ENCODE measurements around the gene AGAP3.

DNA sequence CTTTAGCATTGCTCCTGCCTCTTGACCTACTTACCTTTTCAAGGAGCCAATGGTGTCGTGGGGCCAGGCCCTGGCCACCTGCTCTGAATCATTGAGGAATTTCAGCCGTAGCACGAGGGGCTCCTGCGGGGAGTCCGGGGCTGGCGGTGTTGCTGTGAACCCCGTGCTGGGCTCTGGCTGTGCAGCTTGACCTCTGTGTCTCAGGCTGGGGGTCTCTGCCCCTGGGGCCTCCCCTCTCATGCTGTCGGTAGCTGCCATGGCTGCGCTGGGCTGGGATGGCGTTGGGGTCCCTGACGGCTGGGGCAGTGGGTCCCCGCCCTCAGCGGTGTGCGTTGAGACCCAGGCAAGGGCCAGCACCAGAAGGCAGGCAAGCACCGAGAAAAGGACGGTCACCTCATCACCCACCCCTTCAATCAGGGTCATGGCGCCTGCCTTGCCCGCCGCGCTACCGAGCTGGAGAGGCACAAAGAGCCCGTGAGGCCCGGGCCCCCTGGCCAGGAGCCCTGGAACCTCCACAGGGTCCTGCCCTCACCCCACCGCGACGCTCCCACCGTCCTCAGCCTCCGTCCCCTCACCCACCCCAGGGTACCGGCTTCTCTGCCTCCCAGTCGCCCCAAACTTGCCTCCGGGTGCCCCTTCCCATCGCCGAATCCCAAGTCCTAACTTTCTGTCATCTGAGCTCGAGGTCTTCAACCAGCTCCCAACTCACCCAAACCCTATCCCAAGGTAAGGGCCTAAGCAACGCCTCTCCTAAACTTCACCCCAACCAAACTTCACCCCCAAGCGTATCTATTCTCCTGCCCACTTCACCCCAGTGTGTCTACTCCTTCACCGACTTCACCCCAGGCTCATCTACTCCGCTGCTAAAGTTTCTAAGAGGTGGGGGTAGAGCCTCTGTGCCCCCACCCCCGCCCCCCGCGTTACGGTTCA is 3.9 kb upstream of the AGAP3 start:
- no peak for TF ChIP-seq SUZ12 (IDR thresholded peaks at IDR 0.05; ENCODE audit: extremely low read depth, insufficient read depth, insufficient read length)
- no peak for TF ChIP-seq YY1 (IDR thresholded peaks at IDR 0.05; ENCODE audit: insufficient read depth, insufficient read length)
